Heart left ventricle (tissue), 16 donors: ENCODE results near the gene KIF16B. TPM values are rescaled to one million over a fixed set of nuclear protein-coding genes. Genes with fewer than 3 reads are reported as not detected.

ENCODE experiments used
- ATAC-seq, 4 donors: fragments of 200-7000 bp; cut with Tn5 transposase; one replicate each; pipeline ENCODE4 v1.9.1; 2020 to 2022; ENCODE audit warnings: moderate library complexity in 4 of 4, mild to moderate bottlenecking in 3 of 4, moderate number of reproducible peaks in 1 of 4
- DNase-seq, 5 donors: peaks; one replicate each; pipeline ENCODE4 v3.0.0-alpha.2; 2020
- H3K27ac ChIP-seq, 12 donors: fragments of 200-600 bp; sonication (generic) in 4 of 12; one replicate each; pipeline versions ENCODE4 v1.5.0 to v1.8.0; 2016 to 2022; ENCODE audit warnings: mild to moderate bottlenecking in 2 of 12
- H3K27me3 ChIP-seq, 9 donors: fragments of 200-600 bp; sonication (generic) in 2 of 9; one replicate each; pipeline versions ENCODE4 v1.5.1 to v1.8.0; 2016 to 2022; ENCODE audit warnings: mild to moderate bottlenecking in 3 of 9
- H3K36me3 ChIP-seq, 9 donors: fragments of 200-600 bp; sonication (generic) in 2 of 9; one replicate each; pipeline versions ENCODE4 v1.5.0 to v1.8.0; 2018 to 2022; ENCODE audit warnings: mild to moderate bottlenecking in 2 of 9
- H3K4me1 ChIP-seq, 12 donors: fragments of 200-600 bp; sonication (generic) in 4 of 12; one replicate each; pipeline versions ENCODE4 v1.5.0 to v1.8.0; 2016 to 2022; ENCODE audit warnings: mild to moderate bottlenecking in 3 of 12
- H3K4me3 ChIP-seq, 12 donors: fragments of 200-600 bp; sonication (generic) in 4 of 12; one replicate each; pipeline versions ENCODE4 v1.5.0 to v1.8.0; 2017 to 2022; ENCODE audit warnings: mild to moderate bottlenecking in 9 of 12, moderate library complexity in 4 of 12
- H3K9me3 ChIP-seq, 12 donors: fragments of 200-600 bp; sonication (generic) in 4 of 12; one replicate each; pipeline versions ENCODE4 v1.5.0 to v1.8.0; 2016 to 2022; ENCODE audit warnings: mild to moderate bottlenecking in 1 of 12
- POLR2A ChIP-seq, 2 donors: fragments of 450-650 bp; IDR thresholded peaks; one replicate each; pipeline ENCODE4 v1.6.1; 2017; ENCODE audit warnings: antibody characterized with exemption in 2 of 2, mild to moderate bottlenecking in 2 of 2, moderate library complexity in 2 of 2
- WGBS, 4 donors: extraction: QIAGEN DNeasy Blood & Tissue Kit in 2 of 4; methylation state at CpG; one replicate each; pipeline versions ENCODE4 v1.1.5 to v1.1.7; 2013 to 2018; 5-methylcytosine and 5-hydroxymethylcytosine counted together
- intact Hi-C, 10 donors: fragments of 100-400 bp; cut with DNase I; formaldehyde crosslinking; loops; one replicate each; pipeline versions ENCODE4 v1.11.1 to v1.14.2; 2022
- polyA plus RNA-seq, 2 donors: library from polyadenylated mRNA; stranded (reverse); fragments of 200-250 nt; gene quantifications; one replicate each; pipeline ENCODE4 v1.2.3, GENCODE V29; 2013
- total RNA-seq, 9 donors: library from RNA; depleted of rRNA in 2 of 9; stranded (reverse); fragments of >200 nt in 2 of 9; fragmentation: NEBNext Ultra II Directional in 3 of 9; extraction: Animal tissue kit (Norgen Biotek cat#: 25700) in 3 of 9; gene quantifications; one replicate each; pipeline versions ENCODE4 v1.1.0 to v1.2.4, GENCODE V29; 2016 to 2023
- TF ChIP-seq, protein P1 (sequence below), 12 donors: fragments of 200-600 bp; sonication (generic) in 4 of 12; IDR thresholded peaks; one replicate each; pipeline versions ENCODE4 v1.5.0 to v1.8.0; 2018 to 2022; ENCODE audit warnings: antibody characterized with exemption in 12 of 12, mild to moderate bottlenecking in 5 of 12
- donor health status: ischemic (EF 13 %, LVEDD 7.1; RV severe dilation, severe dysfunction).
- donor health status: healthy with polysubstance abuse.
- donor health status: DM: no; HTN: yes; CAD: no.
- donor health status: DM: no; HTN: no; CAD: no.
- donor health status: ischemic (EF 25% LVEDD 6.9; RV normal size, moderate dysfunction).
- donor health status: ischemic (EF 25% LVEDD 5.7; RV mildly dilated, moderate dysfunction).
- donor health status: healthy.
- donor health status: DM: yes; HTN: yes; CAD: no.
- donor health status: ischemic (EF 35%, LVEDD 5.7; RV mildly dilated, moderate dysfunction).
- donor health status: nonischemic (EF 11% LVEDD 7.7; RV severe dilation, severe dysfunction).
- donor health status: DM: yes; HTN: yes; CAD: no.
- donor health status: PGD.
- donor health status: ischemic (EF 29% LVEDD 5.4; RV normal size, mild dysfunction).
- donor health status: nonischemic (EF 23%, LVEDD 6.1; RV moderate dilation, normal function).

Gene KIF16B
- total and polyA plus RNA-seq, 11 donors, result 8.8 to 31.8 (median 17.8) TPM

- DNase-seq (no peak), ATAC-seq (no peak)
- TF ChIP-seq, protein P1, sequence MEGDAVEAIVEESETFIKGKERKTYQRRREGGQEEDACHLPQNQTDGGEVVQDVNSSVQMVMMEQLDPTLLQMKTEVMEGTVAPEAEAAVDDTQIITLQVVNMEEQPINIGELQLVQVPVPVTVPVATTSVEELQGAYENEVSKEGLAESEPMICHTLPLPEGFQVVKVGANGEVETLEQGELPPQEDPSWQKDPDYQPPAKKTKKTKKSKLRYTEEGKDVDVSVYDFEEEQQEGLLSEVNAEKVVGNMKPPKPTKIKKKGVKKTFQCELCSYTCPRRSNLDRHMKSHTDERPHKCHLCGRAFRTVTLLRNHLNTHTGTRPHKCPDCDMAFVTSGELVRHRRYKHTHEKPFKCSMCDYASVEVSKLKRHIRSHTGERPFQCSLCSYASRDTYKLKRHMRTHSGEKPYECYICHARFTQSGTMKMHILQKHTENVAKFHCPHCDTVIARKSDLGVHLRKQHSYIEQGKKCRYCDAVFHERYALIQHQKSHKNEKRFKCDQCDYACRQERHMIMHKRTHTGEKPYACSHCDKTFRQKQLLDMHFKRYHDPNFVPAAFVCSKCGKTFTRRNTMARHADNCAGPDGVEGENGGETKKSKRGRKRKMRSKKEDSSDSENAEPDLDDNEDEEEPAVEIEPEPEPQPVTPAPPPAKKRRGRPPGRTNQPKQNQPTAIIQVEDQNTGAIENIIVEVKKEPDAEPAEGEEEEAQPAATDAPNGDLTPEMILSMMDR (IDR thresholded peaks at IDR 0.05), result no peak
- TF ChIP-seq POLR2A (IDR thresholded peaks at IDR 0.05), result no peak
- intact Hi-C loops, result no loop called here
- 89 to 95% (median 93%) methylated on average over 5 of the region's 5 CpGs for WGBS, 4 donors
- peaks cover 0 to 8% (median 0%) of the 10 kb centered on the region in 12 donors for H3K4me1 ChIP-seq
- H3K4me3 ChIP-seq, result no peak overlapping the region
- no peaks in the 10 kb centered on the region for H3K27me3 ChIP-seq
- no peak overlapping the region for H3K27ac ChIP-seq
- peaks cover 0 to 22% (median 12%) of the 10 kb centered on the region in 12 donors for H3K9me3 ChIP-seq
- H3K36me3 ChIP-seq, result peaks cover 0 to 37% (median 10%) of the 10 kb centered on the region in 9 donors
These were observed 165.8 kb downstream of the KIF16B start for GRCh38 chr20:16407251-16408067.

- intact Hi-C loops, result no loop called here
- WGBS, 4 donors, result 69 to 84% (median 80%) methylated on average over 6 of the region's 6 CpGs
- no peak overlapping the region for H3K27ac ChIP-seq
- ATAC-seq, result peak in 1 of 4 donors; percentile 30
- no peaks in the 10 kb centered on the region for H3K27me3 ChIP-seq
- peaks cover 0 to 2% (median under 1%) of the 10 kb centered on the region in 12 donors for H3K9me3 ChIP-seq
- no peak for DNase-seq
- peaks cover 0 to 8% (median 0%) of the 10 kb centered on the region in 12 donors for H3K4me1 ChIP-seq
- H3K36me3 ChIP-seq, result peaks cover 0 to 38% (median 10%) of the 10 kb centered on the region in 9 donors
- no peak overlapping the region for H3K4me3 ChIP-seq
- TF ChIP-seq, protein P1 (IDR thresholded peaks at IDR 0.05), result no peak
- TF ChIP-seq POLR2A (IDR thresholded peaks at IDR 0.05), result no peak
These were observed 168.0 kb downstream of the KIF16B start for GRCh38 chr20:16405254-16405653.

- ATAC-seq (peak in 3 of 4 donors; percentile 51 to 62 (median 55)), DNase-seq (no peak)
- Histone ChIP-seq H3K4me1 (peaks cover 0 to 8% (median 0%) of the 10 kb centered on the region in 12 donors), H3K4me3 (no peak overlapping the region), H3K27me3 (no peaks in the 10 kb centered on the region), H3K9me3 (no peaks in the 10 kb centered on the region), H3K27ac (no peak overlapping the region), H3K36me3 (peaks cover 0 to 39% (median 10%) of the 10 kb centered on the region in 9 donors)
- no peak for TF ChIP-seq POLR2A (IDR thresholded peaks at IDR 0.05)
- TF ChIP-seq, protein P1 (IDR thresholded peaks at IDR 0.05), result no peak
- intact Hi-C loops, result no loop called here
- WGBS, 4 donors, result 70 to 84% (median 80%) methylated on average over 9 of the region's 9 CpGs
These were observed 168.6 kb downstream of the KIF16B start for GRCh38 chr20:16404640-16405039.

- intact Hi-C loops, result no loop called here
- Histone ChIP-seq H3K4me3 (no peak overlapping the region), H3K4me1 (peaks cover 0 to 8% (median 0%) of the 10 kb centered on the region in 12 donors), H3K36me3 (peaks cover 0 to 43% (median 10%) of the 10 kb centered on the region in 9 donors), H3K27me3 (no peaks in the 10 kb centered on the region), H3K9me3 (no peaks in the 10 kb centered on the region), H3K27ac (no peak overlapping the region)
- no peak for TF ChIP-seq POLR2A (IDR thresholded peaks at IDR 0.05)
- TF ChIP-seq, protein P1 (IDR thresholded peaks at IDR 0.05), result no peak
- no peak for DNase-seq
- WGBS, 4 donors, result 79 to 93% (median 85%) methylated on average over 5 of the region's 5 CpGs
- no peak for ATAC-seq
These were observed 169.1 kb downstream of the KIF16B start for GRCh38 chr20:16404171-16404570.
